HG03280 (cell line): ENCODE results near the gene GRIK1.

Source experiments
- ATAC-seq: cut with Tn5 transposase; IDR thresholded peaks from one replicate; pipeline ENCODE4 v1.9.1; 2021; ENCODE audit warnings: mild to moderate bottlenecking, moderate library complexity; ENCODE audit not compliant: unreplicated experiment

GRIK1 gene

DNA sequence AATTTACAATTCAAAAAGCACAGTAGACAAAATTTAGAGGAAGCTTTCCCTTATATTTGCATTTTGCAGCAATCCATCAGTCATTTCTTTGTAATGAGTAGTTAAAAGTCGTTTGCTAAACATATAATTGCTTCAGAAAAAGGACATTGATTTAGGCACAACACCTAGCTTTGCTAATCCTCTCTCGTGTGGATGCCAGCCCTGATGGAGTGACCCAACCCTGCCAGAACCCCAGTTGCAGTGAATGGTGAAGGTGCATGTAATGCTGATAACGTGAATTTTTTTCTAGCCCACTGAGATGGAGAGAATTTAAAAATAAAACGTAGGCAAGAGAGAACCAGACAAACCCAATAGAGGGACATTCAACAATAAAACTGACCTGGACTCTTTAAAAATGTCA, 263.4 kb downstream of the GRIK1 start:
- no peak for ATAC-seq

GRCh38 chr21:29675451-29675850, 264.3 kb downstream of the GRIK1 start:
- no peak for ATAC-seq

DNA sequence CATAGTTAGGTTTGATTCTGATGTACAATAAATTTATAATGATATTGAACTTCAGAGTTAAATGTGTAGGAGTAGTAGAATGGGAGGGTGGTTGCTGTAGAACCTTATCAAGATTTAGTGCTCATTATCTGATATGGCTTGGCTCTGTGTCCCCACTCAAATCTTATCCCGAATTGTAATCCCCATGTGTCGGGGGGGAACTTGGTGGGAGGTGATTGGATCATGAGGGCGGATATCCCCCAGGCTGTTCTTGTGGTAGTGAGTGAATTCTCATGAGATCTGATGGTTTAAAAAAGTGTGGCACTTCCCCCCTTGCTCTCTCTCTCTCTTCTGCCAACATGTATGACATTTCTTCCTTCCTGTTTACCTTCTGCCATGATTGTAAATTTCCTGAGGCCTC, 265.5 kb downstream of the GRIK1 start:
- ATAC-seq: no peak

- no peak for ATAC-seq
These were observed 266.6 kb downstream of the GRIK1 start for GRCh38 chr21:29673096-29673610.

DNA sequence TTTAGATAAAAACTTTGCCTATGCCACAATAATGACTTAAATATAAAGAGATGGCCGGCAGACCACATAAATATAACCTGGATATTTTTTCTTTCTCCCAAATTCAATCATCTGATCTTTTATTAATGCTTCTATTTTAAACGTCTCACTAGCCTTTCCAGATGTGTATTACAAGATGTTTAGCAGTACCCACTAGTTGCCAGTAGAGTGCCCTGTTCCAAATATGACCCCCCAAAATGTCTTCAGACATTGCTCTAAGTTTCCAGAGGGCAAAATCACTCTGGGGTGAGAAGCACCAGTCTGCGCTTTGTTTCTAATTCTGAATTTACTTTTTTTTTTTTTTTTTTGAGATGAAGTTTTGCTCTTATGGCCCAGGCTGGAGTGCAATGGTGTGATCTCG, 268.1 kb downstream of the GRIK1 start:
- no peak for ATAC-seq

DNA sequence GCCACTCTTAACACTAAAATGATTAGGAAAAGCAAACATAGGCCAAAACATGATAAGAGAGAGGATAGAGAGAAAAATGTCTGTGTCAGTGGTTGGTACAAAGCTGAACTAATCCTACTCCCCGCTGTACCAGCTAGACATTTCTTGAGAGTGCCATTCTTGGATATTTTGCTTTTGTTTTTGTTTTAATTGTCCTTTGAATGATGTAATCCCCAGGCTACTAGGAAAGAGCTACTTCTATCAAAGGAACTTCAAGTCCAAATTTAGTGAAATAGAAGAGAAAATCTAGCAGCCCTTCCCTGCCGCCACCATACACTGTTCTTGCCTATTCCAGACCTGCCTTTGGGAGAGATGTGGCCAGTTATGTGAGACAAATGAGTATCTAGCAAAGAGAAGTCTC, 269.6 kb downstream of the GRIK1 start:
- ATAC-seq: no peak

DNA sequence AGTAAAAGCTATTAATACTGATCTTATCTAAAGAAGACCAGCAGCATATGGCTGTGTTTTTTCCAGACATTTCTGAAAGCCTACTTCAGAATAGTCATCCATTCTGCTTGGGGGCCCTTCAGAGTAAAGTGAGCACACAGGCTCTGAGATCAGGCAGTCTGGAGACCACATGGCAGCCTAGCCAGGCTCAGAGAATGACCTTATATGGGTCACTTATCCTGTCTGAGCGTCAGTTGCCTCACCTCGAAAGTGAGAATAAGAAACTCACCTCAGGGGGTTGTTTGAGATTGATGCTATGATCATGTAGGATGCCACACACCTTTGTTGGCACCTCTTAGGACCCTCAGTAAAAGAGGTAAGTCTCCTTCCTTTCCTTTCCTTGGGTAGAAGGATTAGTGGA, 270.4 kb downstream of the GRIK1 start:
- peak; percentile 52 for ATAC-seq

DNA sequence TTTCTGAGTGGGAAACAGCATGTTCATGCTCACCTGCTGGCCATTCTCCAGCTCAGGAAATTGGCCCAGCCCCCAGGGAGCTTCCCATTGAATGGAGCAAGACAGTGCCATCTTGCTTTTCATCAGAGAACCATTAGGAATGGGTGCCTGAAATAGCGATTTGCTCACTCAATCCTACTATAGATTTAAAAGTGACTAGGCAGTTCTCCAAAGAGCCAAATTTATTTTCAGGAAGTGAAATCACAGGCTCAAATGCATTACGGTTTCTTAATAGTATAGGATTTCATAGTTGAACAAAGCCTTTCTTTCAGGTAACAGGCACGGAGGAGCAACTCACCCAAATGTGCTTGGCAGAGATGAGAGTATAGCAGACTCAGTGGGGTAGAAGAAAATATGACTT, 272.1 kb downstream of the GRIK1 start:
- no peak for ATAC-seq

DNA sequence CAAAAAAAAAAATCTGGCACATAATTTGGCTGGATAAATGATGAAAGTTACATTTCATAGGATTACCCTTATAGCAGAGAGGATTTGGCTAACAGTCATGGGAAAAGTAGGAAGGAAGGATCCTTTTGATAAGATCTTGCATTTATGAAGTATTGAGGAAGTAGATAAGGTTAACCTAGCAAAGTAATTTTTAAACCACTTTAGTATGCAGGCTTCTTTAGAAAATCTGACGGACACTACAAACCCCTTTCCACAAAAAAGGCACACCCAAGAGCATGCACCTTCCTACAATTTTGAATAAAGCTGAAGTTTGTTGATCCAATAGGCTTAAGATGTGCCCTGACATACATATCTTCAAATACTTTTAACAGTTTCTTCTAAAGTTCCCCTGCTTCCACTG, 275.2 kb downstream of the GRIK1 start:
- ATAC-seq: no peak

DNA sequence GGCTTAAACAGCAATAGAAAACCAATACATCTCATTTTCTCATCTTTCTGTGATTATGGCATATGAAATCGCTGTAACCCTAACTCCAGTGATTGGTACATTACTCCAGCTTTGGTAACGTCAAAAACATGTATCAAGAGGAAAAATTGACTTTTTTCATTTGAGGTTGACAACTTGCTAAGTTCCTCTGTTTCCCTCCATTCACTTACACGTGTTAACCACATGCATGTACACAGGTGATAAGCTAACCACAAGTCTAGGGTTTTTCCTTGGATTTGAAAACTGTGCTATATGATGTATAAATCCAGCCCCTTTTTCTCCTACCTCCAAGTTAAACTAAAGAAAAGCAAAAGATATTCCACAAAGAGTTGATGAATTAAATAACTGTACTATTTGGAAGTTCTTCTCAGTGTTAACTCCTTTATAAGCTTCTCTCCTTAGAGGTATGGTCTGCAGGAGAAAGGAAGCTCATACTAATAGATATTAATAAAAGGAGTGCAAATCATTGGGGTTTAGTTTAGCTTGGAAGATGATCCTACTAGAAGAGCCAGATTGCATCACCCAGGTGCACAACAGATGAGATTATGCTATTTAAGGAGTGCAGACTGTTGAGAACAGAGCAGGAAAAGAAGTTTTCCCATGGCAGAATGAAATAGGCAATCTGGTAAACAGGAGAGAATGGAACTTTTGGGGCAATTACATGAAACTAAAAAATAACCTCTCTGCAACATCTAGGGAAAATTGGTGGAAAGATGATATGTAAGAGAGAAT, 277.9 kb downstream of the GRIK1 start:
- no peak for ATAC-seq

DNA sequence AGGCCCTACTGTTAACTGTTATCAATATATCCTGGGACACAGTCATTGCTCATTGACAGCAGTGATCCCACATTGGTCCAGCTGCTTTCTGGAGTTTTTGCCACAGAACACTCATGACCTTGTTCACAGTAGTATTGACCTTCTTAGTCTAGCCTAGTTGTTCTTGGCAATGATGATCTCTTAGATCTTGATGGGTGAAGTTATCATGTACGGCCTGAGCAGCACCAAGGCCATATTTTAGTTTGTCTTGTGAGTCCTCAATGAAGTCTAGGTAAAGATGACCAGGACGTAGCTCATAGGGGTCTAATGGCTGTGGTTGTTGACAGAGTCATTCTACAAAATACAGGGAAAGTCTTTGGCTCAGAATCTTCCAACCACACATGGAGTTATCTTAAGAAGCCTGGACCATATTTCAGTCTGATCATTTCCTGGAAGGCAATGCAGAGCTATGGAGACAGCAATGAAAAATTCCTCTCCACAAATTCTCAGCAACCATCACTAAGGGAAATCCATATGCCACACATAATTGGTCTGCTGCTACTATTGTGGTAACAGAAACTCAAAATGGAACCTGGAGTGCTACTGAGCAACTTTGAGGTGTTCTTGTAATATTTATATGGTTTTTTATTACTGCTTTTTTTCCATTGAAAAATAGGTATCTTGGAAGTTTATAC, 279.6 kb downstream of the GRIK1 start:
- ATAC-seq: no peak

DNA sequence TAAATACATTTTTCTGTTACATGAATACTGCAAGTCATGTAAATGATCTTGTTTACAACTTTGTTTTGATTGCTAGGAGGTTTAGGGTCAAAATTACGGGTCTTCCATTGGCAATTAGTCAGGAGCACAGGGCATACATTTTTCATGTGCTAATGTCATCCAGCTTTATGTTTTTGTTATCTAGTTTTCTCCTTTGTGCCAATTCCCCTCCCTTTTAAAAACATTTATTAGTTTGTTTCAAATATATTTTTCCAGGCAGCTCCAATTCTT, 280.9 kb downstream of the GRIK1 start:
- ATAC-seq: no peak

DNA sequence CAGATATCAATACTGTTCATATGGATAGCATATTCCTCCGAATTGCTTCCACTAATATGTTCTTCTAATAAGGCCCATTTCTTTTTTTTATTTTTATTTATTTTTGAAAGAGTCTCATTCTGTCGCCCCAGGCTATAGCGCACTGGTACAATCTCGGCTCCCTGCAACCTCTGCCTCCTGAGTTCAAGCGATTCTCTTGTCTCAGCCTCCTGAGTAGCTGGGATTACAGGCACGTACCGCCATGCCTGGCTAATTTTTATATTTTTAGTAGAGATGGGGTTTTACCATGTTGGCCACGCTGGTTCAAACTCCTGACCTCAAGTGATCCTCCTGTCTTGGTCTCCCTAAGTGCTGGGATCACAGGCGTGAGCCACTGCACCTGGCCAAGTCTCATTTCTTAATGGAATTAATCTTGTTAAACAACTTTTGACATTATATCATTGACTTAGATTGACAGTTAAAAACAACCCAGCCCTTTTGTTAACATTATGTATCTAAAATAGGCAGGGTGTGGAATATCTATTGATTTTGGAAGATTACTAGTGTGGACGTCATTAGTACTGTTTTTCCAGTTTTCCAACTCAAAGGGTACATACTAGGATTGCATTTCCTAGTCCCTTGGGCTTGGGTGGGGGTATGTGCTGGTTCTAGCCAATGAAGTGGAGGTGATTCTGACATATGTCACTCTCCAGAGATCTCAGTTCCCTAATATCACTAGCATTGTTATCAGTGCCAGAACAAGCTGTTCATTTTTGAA, 281.4 kb downstream of the GRIK1 start:
- ATAC-seq: no peak

DNA sequence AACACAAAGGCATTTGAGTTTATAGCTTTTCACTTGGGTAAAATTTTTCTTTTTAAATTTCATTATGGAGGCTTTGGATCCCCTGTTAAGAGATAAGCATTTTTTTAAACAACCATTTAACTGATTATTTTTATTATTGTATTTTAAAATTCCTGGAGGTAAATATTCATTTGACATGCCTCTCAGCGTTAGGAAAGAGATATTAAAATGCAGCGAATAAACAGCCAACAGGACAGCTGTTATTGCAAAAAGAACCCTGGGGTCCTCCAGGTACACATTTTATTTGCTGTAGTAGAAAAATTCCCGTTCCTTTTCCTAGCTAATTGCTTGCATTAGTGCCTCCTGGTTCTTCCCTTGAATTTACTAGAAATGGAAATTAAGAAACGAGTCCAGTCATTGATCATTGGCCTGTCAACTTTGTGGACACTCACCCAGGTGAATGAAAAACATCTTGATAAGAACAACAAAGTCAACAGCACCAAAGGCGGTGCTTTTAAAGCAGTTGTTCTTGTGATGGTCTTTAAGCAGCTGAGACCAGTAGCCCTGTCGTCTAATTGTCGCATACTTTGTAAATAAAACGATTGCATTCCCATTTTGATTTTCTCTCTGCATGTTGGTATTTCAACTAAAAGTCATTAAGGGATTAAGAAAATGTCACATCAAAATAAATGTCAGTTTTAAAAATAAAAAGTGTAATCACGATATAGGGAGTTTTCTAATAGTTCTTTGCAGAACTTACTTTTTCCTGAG, 282.4 kb downstream of the GRIK1 start:
- no peak for ATAC-seq

GRCh38 chr21:29656504-29657239, 283.1 kb downstream of the GRIK1 start:
- no peak for ATAC-seq

- no peak for ATAC-seq
These were observed 284.2 kb downstream of the GRIK1 start for GRCh38 chr21:29655577-29655976.

DNA sequence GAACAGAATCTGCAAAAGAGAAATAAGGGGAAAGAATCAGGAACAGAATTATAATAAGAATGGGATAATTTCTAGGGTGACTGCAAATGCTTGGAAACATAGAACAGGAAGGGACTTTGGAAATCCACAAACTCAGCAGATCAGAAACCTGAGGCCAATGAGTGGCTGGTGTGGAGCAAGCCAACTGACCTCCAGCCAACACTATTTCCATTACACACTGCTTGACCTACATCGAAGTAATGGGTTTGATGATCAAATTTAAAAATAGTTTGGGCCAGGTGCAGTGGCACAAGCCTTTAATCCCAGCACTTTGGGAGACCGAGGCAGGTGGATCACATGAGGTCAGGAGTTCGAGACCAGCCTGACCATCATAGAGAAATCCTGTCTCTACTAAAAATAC, 284.9 kb downstream of the GRIK1 start:
- ATAC-seq: no peak

GRCh38 chr21:29654203-29654602, 285.6 kb downstream of the GRIK1 start:
- no peak for ATAC-seq

- ATAC-seq: no peak
These were observed 289.2 kb downstream of the GRIK1 start for GRCh38 chr21:29650523-29651022.

DNA sequence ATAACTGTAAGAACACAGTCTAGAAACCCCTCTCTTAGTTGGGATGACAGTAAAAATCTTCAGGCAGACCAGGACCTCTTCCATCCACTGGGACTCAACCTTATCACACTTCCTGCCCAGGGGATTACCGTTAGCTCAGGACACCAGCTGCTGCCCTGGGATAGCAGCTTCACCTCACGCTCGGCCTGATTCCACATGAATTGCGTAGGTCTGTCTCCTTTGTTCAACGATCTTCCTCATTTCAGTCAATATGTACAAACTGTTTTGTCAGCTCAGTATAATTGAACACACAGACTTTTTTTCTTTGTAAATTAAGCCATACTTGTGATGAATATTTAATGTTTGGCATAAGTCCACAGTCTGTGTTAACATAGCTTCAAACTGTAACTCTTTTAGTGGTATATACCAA, 290.4 kb downstream of the GRIK1 start:
- ATAC-seq: no peak
